ENCODE data around the gene GNG14.
A peak's percentile ranks its signal among the peaks of the same experiment; 100 is the strongest.
"Not testable (repeated sequence)": the region's sequence is repeated elsewhere in the genome, so short reads cannot be mapped to it uniquely, and the experiment has no call there.

The GNG14 gene

DNA sequence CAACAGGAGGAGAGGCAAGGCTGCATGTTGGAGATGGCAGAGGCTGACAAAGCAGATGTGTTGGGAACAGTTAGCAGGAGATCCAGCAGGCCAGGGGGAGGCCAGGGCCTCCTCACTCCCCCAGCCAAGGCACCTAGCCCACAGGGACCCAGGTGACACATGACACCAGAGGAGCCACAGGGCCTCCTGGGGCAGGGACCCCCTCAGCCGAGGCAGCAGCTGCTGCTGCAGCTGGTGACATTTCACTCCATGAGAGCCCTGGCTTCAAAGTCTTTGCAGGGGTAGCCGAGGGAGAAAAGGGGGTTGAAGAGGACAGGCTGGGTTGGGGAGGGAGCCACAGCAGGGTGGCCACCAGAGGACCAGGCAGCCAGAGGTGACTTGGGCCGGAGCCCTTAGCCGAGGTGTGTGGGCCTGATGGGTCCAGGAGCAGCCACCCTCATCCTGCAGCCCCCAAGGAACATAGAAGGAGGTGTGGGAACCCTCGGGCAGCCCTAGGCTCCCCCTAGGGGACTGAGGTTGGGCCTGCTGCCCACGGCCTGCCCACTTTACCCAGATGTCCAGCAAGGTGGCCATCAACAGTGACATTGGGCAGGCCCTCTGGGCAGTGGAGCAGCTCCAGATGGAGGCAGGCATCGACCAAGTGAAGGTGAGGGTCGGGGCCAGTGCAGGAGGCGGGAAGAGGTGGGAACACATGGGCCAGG is at the start of gene GNG14:
GNG14 (plus strand) TSS at position 503 of the 701 bp plus-strand sequence; CDS start at position 554, 51 bp downstream.
- DNase-seq (ENCODE audit: low read depth), result no peak

DNA sequence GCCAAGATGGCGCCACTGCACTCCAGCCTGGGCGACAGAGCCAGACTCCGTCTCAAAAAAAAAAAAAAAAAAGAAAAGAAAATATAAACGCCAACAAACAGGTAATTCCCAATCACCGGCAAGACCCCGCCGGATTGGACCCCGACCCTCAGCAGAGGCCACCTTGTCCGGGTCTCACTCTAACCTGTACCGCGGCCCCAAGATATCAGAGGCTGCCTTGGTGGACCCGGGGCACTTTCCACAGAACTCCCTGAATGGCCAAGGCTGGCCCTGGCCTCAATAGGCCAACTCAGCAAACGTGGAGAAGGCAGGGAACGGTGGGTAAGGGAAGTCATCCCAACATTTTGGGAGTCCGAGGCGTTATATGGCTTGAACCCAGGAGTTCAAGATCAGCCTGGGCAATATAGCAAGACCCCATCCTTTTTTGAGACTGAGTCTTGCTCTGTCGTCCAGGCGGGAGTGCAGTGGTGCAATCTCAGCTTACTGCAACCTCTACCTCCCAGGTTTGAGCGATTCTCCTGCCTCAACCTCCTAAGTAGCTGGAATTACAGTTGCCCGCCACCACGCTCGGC is 49.1 kb upstream of the GNG14 start:
- no peak for DNase-seq (ENCODE audit: low read depth)

DNA sequence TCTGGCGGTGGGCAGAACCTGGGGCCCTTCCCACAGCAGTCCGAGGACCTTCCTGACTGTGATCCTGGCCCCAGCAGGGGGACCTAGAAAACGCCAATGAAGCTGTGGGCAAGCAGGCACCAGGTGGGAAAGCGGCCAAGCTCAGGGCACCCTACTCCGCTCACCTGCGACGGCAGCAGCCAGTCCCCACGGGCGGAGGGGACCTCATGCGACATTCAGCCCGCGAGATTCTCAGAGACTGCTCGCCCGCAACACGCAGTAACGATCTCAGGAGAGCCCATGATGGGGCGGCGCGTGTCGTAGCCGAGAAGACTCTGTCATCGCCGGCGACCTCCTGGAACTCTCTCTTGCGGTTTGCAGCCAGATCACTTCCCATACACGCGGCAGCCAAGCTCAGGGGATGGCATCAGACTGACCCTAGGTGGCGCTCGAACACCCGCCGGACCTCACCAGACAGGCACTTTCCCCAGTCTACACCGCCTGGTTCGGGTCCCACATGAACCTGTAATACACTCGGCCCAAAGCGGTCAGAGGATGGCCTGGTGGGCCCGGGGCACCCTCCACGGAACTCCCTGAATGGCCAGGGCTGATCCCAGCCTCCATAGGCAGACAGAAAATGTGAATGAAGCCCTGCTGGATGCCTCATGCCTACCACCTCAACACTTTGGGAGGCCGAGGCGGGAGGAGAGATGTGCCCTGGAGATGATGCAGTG is 47.7 kb upstream of the GNG14 start:
- DNase-seq (ENCODE audit: low read depth), result peak; percentile 47

DNA sequence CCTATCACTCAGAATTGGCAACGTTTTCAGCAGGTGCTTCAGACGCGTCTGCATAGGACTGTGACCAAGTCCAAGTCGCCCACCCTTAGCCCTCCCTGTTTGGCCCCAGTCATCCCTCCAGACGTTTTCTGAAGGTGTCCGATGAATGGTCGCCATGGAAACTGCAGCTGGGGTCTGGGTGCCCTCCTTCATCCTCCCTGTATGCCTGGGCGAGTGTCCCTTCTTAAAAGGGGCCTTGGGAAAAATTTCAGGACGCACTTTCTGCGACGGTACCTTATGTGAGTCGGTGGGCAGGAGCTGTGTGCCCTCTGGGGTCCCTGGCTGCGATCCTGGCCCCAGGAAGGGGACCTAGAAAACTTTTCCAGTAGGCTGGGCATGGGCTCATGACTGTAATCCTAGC is 46.3 kb upstream of the GNG14 start:
- DNase-seq (ENCODE audit: low read depth), result no peak

DNA sequence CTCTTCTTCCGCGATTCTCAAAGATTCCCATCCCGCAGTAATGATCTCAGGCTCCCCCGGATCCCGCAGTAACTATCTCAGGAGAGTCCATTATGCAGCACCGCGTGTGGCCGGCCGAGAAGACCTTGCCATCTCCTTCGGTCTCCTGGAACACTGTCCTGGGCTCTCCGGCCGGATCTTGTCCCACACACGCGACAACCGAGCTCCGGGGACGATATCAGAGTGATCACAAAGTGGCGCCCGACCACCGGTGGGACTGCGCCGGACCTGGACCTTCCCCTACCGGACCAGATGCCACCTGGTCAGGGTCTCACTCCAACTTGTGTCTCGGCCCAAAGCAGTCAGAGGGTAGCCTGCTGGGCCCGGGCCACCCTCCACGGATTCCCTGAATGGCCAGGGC is 45.3 kb upstream of the GNG14 start:
- no peak for DNase-seq (ENCODE audit: low read depth)

DNA sequence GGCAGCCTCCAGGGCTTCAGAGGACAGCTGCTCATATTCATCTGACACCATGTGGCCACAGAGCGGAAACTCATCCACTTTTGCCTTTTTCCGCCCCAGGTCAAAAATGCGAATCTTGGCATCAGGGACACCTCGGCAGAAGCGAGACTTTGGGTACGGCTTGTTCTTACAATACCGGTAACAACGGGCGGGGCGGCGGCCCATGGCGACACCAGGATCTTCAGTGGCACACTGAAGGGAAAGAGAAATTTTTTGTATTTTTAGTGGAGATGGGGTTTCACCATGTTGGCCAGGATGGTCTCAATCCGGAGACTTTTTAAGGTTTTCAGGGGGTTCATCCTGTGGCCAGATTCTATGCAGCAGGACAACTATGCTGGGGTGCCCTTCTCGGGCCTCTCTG is 44.1 kb upstream of the GNG14 start:
- not testable (repeated sequence) for DNase-seq (ENCODE audit: low read depth)

DNA sequence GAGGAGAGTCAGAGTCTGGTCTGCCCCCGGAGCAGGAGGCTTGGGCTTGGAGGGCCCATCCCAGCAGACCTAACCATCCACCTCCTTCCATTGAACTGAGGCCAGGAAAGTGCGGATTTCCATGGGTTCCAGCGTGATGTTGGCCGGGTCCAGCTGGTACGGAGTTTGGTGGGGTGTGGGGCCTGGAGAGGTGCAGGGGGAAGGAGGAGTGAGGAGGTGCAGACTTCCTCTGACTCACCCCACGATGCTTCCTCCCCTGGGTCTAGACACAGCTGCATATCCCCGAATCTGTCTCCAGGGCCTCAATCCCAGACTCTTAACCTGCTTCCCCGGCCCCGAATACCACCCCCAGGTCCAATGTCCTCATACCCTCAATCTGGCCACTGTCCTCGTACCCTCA is 41.2 kb upstream of the GNG14 start:
- no peak for DNase-seq (ENCODE audit: low read depth)

DNA sequence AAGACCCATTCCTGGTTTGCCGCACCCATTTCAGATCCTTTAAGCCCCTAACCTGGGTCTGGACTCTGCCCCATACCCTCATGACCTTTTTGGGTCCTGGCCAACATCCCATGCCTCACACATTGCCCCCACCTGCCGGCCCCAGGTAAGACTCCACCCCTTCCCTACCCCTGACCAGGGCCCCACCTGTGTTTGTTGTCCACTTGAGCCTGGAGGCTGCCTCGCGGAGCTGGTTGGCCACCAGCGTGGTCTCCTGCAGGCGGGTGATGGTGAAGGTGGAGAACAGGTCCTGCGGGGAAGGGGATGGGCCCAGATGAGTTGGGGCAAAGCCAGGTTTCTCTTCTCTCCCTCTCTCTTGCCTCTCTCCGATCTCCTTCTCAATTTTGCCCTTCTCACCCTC is 40.8 kb upstream of the GNG14 start:
- no peak for DNase-seq (ENCODE audit: low read depth)

DNA sequence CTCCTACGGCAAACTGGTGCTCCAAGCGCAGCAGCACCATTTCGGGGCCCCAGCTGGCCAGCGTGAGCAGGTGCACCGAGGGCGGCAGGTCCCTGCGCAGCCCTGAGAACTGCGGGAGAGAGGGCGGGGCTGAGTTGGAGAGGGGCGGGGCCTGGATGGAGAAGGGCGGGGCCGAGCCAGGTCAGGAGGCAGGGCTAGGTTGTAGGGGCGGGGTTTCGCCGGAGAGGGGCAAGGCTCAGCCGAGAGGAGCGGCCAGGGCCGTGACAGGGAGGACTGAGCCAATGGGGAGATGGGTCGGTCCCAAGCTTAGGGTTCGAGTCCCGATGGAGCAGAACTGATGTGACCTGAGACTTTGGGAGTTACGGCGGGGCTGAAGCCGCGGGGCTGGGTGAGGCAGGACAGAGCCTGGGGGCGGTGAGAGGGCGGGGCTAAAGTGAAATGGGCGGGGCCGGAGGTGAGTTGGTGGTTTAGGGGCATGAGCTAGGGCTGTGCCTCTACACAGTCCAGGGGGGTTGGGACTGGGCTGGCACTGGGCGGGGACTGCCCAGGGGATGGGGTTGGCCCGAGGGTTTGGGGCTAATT is 40.2 kb upstream of the GNG14 start:
- peak; percentile 28 for DNase-seq (ENCODE audit: low read depth)

DNA sequence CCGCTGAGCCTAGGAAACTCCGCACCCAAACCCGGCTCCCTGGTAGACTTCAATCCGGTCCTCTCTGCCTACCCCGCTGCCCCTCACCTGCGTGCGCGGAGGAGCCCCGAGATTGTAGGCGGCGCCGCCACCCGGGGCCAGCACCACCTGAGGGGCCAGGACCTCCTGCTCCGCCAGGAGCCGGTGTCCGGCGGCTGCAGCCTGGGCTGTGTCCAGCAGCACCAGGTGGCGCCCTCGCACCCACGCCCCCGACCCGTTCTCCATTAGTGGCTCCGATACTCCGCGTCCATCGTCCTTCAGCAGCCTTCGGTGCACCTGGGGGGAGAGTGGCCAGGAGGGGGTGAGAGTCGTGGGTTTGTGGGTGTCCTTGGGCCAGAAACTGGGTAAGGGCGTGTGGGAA is 39.7 kb upstream of the GNG14 start:
- DNase-seq (ENCODE audit: low read depth), result no peak

DNA sequence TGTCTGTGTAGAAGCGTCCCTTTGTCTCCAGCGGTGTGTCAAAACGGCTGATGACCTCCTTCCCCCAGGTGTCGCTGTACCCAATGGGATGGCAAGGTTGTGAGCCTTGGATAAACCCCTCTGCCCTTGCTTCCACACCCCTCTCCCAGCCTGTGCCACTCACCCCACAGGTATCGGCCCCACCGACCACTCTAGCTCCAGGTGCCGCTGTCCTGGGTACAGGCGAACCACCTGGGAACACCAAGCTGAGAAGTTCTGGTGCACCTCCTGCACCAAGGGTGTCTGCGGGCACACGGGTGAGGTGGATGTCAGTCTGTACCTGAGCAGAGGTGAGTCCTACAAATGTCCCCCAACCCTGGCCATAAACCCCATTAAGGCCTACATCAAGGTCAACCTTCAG is 37.9 kb upstream of the GNG14 start:
- no peak for DNase-seq (ENCODE audit: low read depth)

DNA sequence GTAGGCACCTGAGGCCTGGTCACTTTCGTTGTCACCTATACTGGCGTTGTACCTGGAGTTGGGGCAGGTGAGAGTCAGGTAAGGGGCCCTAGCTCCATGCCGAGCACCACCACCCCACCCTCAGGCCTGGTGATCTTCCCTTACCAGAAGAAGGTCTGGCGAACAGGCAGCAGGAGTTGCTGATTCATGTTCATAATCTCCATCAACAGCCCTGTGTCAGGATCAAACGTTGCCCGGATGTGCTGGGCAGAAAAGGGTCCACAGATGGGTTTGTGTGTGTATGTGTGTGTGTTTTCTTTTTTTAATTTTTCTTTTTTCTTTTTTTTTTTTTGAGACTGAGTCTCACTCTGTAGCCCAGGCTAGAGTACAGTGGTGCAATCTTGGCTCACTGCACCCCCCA is 35.6 kb upstream of the GNG14 start:
- no peak for DNase-seq (ENCODE audit: low read depth)

DNA sequence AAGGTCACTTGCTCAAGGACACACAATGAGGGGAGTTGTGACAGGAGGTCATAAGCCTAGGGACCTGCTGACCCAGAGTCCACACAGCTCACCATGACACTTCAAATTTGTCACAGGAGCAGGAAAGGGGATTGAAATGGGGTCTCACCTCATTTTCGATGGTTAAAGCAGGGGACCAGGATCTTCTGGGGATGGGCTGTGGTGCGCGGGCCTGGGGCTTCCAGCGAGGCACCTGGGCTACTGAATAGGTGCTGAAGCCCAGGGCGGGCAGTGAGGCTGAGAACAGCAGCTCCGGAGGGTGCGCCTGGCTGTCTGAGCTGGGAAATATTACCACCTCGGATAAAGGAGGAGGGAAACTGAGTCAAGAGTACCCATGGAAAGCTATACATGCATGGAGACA is 32.3 kb upstream of the GNG14 start:
- no peak for DNase-seq (ENCODE audit: low read depth)

DNA sequence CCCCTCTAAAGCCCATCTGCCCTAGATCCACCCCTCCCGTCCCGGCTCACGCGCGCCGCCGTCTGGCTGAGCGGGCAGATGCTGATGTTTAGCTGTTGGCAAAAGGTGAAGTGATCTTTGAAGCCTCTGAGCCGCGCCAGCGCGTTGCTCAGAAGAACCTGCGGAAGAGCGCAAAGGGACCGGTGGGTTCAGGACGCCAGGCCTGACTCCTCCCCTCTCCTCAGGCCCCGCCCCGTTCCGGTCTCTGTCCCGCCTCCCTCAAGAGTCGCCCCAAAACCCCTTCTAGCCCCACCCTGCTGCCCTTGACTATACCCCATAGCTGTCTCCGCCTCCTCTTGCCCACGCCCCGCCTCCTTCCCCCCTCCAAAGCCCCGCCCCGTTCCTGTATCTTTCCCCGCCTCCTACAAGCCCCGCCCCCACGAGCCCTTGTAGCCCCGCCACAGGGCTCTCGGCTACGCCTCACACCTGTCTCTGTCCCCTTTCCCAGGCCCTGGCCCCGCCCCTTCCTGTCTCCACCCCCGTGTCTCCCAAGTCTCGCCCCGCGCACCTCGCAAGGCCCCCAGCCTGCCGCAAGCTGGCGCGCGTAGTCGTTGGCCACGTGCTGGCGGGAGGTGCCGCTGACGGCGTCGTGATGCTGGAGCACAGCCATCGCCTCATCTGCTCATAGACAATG is 30.8 kb upstream of the GNG14 start:
- DNase-seq (ENCODE audit: low read depth), result no peak

DNA sequence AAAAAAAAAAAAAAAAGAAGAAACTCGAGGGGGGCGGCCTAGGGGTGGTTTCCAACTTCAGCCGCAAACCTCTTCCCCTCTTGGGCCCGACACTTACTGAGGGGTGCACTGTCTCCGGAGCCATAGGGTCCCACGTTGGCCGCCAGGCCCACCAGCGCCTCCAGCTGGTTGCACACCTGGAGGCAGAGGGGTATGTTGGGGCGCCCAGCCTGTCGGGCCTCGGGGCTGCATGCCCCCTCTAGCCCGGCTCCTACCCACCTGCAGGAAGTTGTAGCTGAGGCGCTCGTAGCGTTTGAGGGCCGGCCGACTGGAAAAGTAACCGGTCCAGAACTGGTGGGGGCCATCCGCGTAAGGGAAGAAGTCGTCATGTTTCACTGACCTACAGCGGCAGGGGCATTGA is 29.8 kb upstream of the GNG14 start:
- DNase-seq (ENCODE audit: low read depth), result no peak

DNA sequence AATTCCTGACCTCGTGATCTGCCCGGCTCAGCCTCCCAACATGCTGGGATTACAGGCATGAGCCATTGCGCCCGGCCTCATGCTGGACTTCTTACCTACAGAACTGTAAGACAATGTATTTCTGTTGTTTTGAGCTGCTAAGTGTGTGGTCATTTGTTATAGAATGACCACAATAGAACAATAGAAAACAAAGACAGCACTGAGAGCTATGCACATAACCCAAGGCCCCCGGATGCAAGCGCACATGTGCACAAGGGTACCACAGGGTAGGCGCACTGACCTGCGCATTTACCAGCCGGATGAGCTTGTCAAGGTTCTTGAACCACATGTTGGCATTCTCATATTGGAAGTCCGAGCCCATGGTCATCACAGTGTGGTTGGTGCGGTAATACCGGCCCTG is 26.8 kb upstream of the GNG14 start:
- DNase-seq (ENCODE audit: low read depth), result no peak

DNA sequence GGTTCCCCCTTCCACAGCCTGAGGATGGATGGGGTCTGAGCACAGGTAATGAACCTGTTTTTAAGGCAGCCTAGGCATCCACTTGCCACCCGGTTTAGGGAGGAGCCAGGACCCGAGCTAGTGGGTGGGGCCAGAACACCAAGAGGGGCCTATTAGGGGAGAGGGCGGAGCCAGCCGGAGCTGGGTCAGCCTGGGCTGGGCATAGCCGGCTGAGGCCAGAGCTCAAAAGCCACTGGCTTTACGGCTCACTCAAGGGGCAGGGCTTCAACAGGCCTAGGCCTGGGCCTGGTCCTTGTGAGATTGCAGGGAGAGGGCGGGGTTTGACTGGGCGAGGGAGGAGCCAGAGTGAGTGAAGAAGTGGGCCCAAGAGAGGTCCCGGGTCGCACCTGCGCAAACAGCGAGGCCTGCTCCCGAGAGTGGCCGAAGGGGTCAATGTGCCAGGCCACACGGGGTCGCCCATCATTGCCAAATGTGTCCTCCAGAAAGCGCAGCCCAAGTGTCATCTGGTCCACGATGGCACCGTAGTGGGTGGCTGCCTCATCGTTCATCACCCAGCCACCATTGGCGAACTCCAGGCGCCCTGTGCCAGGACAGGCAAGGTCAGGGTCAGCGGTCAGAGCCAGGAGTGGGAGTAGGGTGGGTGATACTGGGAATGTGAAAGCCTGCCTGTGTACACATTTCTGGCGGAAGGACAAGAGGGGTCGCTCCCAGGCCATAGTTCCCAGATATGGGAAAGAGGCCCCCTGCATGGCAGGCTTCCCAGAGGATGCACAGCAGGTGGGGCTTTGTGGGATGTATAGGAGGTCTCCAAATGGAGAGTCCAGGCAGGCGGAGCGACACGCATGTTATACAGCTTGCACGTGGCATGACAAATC is 23.2 kb upstream of the GNG14 start:
- peak; percentile 30 for DNase-seq (ENCODE audit: low read depth)

DNA sequence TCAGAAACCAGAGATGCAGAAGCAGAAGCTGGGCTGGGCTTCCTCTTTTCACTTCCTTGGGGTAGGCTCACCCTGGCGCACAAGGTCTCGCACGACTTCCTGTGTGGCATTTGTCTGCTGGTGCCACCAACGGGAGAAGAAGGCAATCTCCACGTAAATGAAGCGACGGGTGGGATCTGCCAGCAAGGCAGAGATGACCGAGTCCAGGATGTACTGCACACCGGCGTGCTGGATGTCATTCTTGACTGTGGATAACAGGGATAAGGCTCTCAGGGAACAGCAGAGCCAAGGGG is 22.6 kb upstream of the GNG14 start:
- DNase-seq (ENCODE audit: low read depth), result no peak

DNA sequence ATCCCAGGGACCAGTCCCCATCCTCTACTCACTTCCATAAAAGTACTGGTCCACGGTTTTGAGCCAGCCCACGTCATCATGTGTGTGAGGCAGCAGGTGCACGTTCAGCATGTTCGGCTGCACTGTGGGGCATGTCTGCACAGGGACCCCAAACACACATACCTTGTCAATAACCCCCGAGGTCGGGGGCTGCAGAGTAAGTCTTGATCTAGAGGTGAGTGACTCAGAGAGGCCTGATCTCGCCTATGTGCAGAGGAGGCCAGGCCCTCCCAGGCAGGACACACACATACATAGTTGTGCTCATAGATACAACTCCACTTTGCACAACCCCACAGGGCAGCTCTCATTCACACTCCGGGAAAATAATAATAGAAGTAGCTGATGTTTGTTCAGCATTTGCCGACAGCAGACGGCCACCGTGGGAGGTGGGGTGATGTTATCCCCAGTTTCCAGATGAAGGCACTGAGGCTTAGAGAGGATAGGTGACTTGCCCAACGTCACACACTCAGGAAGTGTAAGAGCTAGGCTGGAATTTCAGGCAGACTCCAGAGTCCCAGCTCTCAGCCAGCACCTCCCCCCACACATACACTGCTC is 22.0 kb upstream of the GNG14 start:
- DNase-seq (ENCODE audit: low read depth), result no peak

DNA sequence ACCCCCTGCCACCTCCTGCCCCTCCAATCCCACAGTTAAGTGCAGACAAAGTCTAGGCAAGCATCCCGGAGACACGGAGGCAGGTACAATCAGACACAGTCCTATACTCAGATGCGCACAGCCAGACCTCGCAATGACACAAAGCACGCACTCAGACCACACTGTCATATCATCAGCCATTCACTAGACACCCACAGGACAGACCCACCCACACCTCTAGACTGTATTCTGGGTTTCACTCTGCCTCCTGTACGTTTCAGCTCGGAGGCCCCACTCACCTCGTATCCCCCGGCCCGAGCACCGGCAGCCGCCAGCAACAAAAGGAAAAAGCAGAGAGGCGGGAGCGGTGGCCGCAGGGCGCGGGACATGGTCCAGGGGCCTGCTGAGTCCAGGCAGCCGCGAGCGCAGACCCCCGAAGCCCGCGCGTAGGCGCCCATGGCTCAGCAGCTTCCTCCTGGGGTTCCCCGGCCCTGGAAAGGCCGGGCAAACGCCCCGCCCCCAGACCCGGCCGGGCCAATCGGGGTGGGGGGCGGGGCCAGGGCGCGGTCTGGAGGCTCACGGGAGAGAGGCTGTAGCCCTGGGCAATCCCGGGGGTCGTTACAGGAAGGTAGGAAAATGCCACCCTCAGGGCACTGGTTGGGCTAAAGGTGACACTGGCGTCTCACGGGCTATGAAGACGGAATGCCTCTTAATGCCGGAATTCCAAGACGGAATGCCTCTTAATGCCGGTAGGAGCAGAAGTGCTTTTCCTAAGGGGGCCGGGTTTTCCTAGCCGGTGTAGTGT is 21.3 kb upstream of the GNG14 start, which contains the start of the genes MAN2B1 and WDR83:
MAN2B1 (minus strand) TSS at position 478 of the 784 bp plus-strand sequence; CDS start at position 437, 41 bp downstream.
WDR83 (plus strand) TSS at position 543 of the 784 bp plus-strand sequence. CDS start 2,984 bp downstream, outside the sequence.
- peak; percentile 42 for DNase-seq (ENCODE audit: low read depth)
